ENCODE results near the gene KCNRG.

The KCNRG gene

GRCh38 chr13:50068508-50068907 is 53.3 kb downstream of the KCNRG start:
- CTCF ChIA-PET, result interaction anchor here (0.6 kb wide), 1 partner anchor 479 kb away, joined by 3 read pairs; no protein-coding TSS in a partner anchor
- POLR2A ChIA-PET (ENCODE audit: low non-redundant PET), result no interaction called here

GRCh38 chr13:50069261-50069660 is 54.0 kb downstream of the KCNRG start:
- H3K27ac ChIP-seq, result no peak overlapping the region
- no peak for DNase-seq (ENCODE audit: low spot score)
- CTCF ChIA-PET, result interaction anchor here (0.6 to 1.0 kb wide), 2 partner anchors 28 to 72 kb away, joined by 3 read pairs; no protein-coding TSS in a partner anchor
- POLR2A ChIA-PET (ENCODE audit: low non-redundant PET), result no interaction called here
- no peak for TF ChIP-seq CTCF (conservative IDR thresholded peaks at IDR 0.05; ENCODE audit: low read depth)

More at GRCh38 chr13:50068508-50068907, 53.3 kb downstream of the KCNRG start:
- H3K27ac ChIP-seq, result no peak overlapping the region
- TF ChIP-seq CTCF (conservative IDR thresholded peaks at IDR 0.05; ENCODE audit: low read depth), result no peak
- DNase-seq (ENCODE audit: low spot score), result no peak

GRCh38 chr13:50070186-50070585 is 54.9 kb downstream of the KCNRG start:
- ChIA-PET POLR2A (ENCODE audit: low non-redundant PET) (no interaction called here), CTCF (interaction anchor here (0.8 to 1.0 kb wide), 2 partner anchors 11 to 73 kb away, joined by 3 read pairs; no protein-coding TSS in a partner anchor)
- TF ChIP-seq CTCF (conservative IDR thresholded peaks at IDR 0.05; ENCODE audit: low read depth), result no peak
- no peak for DNase-seq (ENCODE audit: low spot score)
- H3K27ac ChIP-seq, result no peak overlapping the region

All from RWPE1 (cell line).